SH-SY5Y (cell line): ENCODE results near the gene EIF2S1.

ENCODE experiments used
- GATA2 ChIP-seq: IDR thresholded peaks from 2 replicates; pipeline ENCODE4 v1.6.1; 2011; ENCODE audit warnings: mild to moderate bottlenecking, low read depth, low read length
- GATA3 ChIP-seq: IDR thresholded peaks from 2 replicates; pipeline ENCODE4 v1.6.1; 2011; ENCODE audit warnings: low read depth, mild to moderate bottlenecking, low read length, moderate library complexity

DNA sequence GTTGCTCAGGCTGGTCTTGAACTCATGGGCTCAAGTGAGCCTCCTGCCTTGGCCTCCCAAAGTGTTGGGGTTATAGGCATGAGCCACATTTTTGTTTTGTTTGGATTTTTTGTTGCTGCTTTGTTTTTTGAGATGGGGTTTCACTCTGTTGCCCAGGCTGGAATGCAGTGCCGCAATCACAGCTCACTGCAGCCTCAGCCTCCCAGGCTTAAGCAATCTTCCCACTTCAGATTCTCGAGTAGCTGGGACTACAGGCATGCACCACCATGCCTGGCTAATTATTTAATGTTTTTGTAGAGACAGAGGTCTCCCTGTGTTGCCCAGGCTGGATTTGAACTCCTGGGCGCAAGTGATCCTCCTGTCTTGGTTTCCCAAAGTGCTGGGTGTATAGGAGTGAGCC is 57.5 kb downstream of the EIF2S1 start:
- TF ChIP-seq GATA2 (no peak), GATA3 (no peak)
